GM23338 (cell line): ENCODE measurements around the gene PKP2. TPM values are rescaled to one million over a fixed set of nuclear protein-coding genes. Genes with fewer than 3 reads are reported as not detected.

Source experiments
- ATAC-seq: fragments of 200-7000 bp; cut with Tn5 transposase; 3 replicates; pipeline ENCODE4 v1.9.1; 2020
- DNase-seq: peaks from one replicate; pipeline ENCODE4 v3.0.0-alpha.2; 2015; ENCODE audit warnings: low spot score
- H2AFZ ChIP-seq: fragments of 200-600 bp; sonication (generic); 2 replicates; pipeline ENCODE4 v1.8.0; 2016; ENCODE audit warnings: antibody characterized with exemption, mild to moderate bottlenecking, moderate library complexity
- H3F3A ChIP-seq: fragments of 200-600 bp; sonication (generic); replicated peaks from 2 replicates; pipeline ENCODE4 v1.8.0; 2017; ENCODE audit warnings: antibody characterized with exemption, mixed run types, low read depth
- H3K27ac ChIP-seq: fragments of 200-600 bp; sonication (generic); 2 replicates; pipeline ENCODE4 v1.6.1; 2016; ENCODE audit warnings: low read depth
- H3K27me3 ChIP-seq: fragments of 200-600 bp; sonication (generic); 2 replicates; pipeline ENCODE4 v1.8.0; 2016; ENCODE audit warnings: mild to moderate bottlenecking, mixed run types, moderate library complexity; ENCODE audit not compliant: insufficient read depth
- H3K36me3 ChIP-seq: fragments of 200-600 bp; sonication (generic); 2 replicates; pipeline ENCODE4 v1.8.0; 2016; ENCODE audit warnings: mild to moderate bottlenecking; ENCODE audit not compliant: insufficient read depth
- H3K4me1 ChIP-seq: fragments of 200-600 bp; sonication (generic); 2 replicates; pipeline ENCODE4 v1.8.0; 2016; ENCODE audit warnings: mild to moderate bottlenecking, moderate library complexity; ENCODE audit not compliant: insufficient read depth
- H3K4me2 ChIP-seq: fragments of 200-600 bp; sonication (generic); 2 replicates; pipeline ENCODE4 v1.7.1; 2017; ENCODE audit warnings: mixed run types
- H3K4me3 ChIP-seq: fragments of 200-600 bp; sonication (generic); 2 replicates; pipeline ENCODE4 v1.6.1; 2016; ENCODE audit warnings: mixed run types
- H3K79me2 ChIP-seq: fragments of 200-600 bp; sonication (generic); replicated peaks from 2 replicates; pipeline ENCODE4 v1.8.0; 2017; ENCODE audit warnings: mild to moderate bottlenecking; ENCODE audit not compliant: insufficient read depth
- H3K9me2 ChIP-seq: fragments of 200-600 bp; sonication (generic); 2 replicates; pipeline ENCODE4 v1.8.0; 2017; ENCODE audit not compliant: insufficient read depth
- H4K20me1 ChIP-seq: fragments of 200-600 bp; sonication (generic); replicated peaks from 2 replicates; pipeline ENCODE4 v1.8.0; 2017; ENCODE audit warnings: mild to moderate bottlenecking; ENCODE audit not compliant: insufficient read depth
- H3K27ac Mint-ChIP-seq: 2 replicates; pipeline ENCODE4 v1.8.0; 2020; ENCODE audit warnings: inconsistent platforms, mild to moderate bottlenecking, moderate library complexity, mixed read lengths
- H3K27me3 Mint-ChIP-seq: 3 replicates; pipeline ENCODE4 v1.8.0; 2022; ENCODE audit warnings: low read depth, mild to moderate bottlenecking, moderate library complexity, mixed read lengths, inconsistent platforms; ENCODE audit not compliant: insufficient read depth, poor library complexity
- H3K36me3 Mint-ChIP-seq: 3 replicates; pipeline ENCODE4 v1.8.0; 2021; ENCODE audit warnings: low read depth, mild to moderate bottlenecking, inconsistent platforms, moderate library complexity, mixed read lengths
- H3K4me1 Mint-ChIP-seq: 3 replicates; pipeline ENCODE4 v1.8.0; 2020; ENCODE audit warnings: mild to moderate bottlenecking, inconsistent platforms, mixed read lengths
- H3K4me3 Mint-ChIP-seq: 3 replicates; pipeline ENCODE4 v1.8.0; 2021; ENCODE audit warnings: moderate library complexity, mild to moderate bottlenecking, inconsistent platforms, mixed read lengths
- H3K9me3 Mint-ChIP-seq: 3 replicates; pipeline ENCODE4 v1.8.0; 2020; ENCODE audit warnings: moderate library complexity, mild to moderate bottlenecking, inconsistent platforms, mixed read lengths
- CTCF ChIP-seq, 2 experiments: fragments of 200-600 bp in 1 of 2; sonication (generic) in 1 of 2; conservative IDR thresholded peaks; 2 replicates each; pipeline versions ENCODE4 v1.5.1 to v1.6.1; 2016 to 2017; ENCODE audit warnings: antibody characterized with exemption in 2 of 2, low read depth in 2 of 2, mild to moderate bottlenecking in 2 of 2, moderate library complexity in 1 of 2
- ETS1 ChIP-seq: IDR thresholded peaks from 2 replicates; pipeline ENCODE4 v1.6.1; 2016; ENCODE audit warnings: antibody characterized with exemption
- EZH2 ChIP-seq: fragments of 200-600 bp; sonication (generic); IDR thresholded peaks from one replicate; pipeline ENCODE4 v1.8.0; 2017; ENCODE audit warnings: antibody characterized with exemption, mild to moderate bottlenecking, low read depth; ENCODE audit not compliant: unreplicated experiment
- EZH2phosphoT487 ChIP-seq: fragments of 200-600 bp; sonication (generic); IDR thresholded peaks from one replicate; pipeline ENCODE4 v1.8.1; 2018; ENCODE audit warnings: antibody characterized with exemption; ENCODE audit not compliant: unreplicated experiment
- JUNB ChIP-seq: IDR thresholded peaks from one replicate; pipeline ENCODE4 v1.6.1; 2016; ENCODE audit warnings: antibody characterized with exemption; ENCODE audit not compliant: unreplicated experiment
- NANOG ChIP-seq: IDR thresholded peaks from 2 replicates; pipeline ENCODE4 v1.6.1; 2016; ENCODE audit warnings: antibody characterized with exemption, borderline replicate concordance
- POLR2AphosphoS5 ChIP-seq: IDR thresholded peaks from 2 replicates; pipeline ENCODE4 v1.6.1; 2016; ENCODE audit warnings: antibody characterized with exemption, low read depth
- STAT1 ChIP-seq: IDR thresholded peaks from one replicate; pipeline ENCODE4 v1.6.1; 2016; ENCODE audit warnings: antibody characterized with exemption; ENCODE audit not compliant: unreplicated experiment
- ZNF114 ChIP-seq: fragments of 250-450 bp; sonication (Bioruptor Pico); IDR thresholded peaks from 2 replicates; pipeline ENCODE4 v1.5.0; 2020; ENCODE audit warnings: mild to moderate bottlenecking, moderate library complexity
- ZNF331 ChIP-seq: fragments of 250-450 bp; sonication (Bioruptor Pico); IDR thresholded peaks from 2 replicates; pipeline ENCODE4 v1.5.0; 2020; ENCODE audit warnings: low read depth, mild to moderate bottlenecking, moderate library complexity
- polyA plus RNA-seq: library from polyadenylated mRNA; unstranded; fragments of >200 nt; fragmentation: Nextera tagmentation; extraction: Ambion mirVana; gene quantifications from 2 replicates; pipeline ENCODE4 v1.2.1, GENCODE V29; 2016
- total RNA-seq: library from RNA; depleted of rRNA; stranded (reverse); fragments of >200 nt; shearing (Covaris generic); gene quantifications from 2 replicates; pipeline ENCODE4 v1.2.3, GENCODE V29; 2014
- TF ChIP-seq, protein P1 (sequence below): IDR thresholded peaks from one replicate; pipeline ENCODE4 v1.6.1; 2018; ENCODE audit warnings: antibody characterized with exemption; ENCODE audit not compliant: unreplicated experiment

The PKP2 gene
- total and polyA plus RNA-seq, 2 experiments from 2014 or later, result 24.6 to 47.6 TPM

DNA sequence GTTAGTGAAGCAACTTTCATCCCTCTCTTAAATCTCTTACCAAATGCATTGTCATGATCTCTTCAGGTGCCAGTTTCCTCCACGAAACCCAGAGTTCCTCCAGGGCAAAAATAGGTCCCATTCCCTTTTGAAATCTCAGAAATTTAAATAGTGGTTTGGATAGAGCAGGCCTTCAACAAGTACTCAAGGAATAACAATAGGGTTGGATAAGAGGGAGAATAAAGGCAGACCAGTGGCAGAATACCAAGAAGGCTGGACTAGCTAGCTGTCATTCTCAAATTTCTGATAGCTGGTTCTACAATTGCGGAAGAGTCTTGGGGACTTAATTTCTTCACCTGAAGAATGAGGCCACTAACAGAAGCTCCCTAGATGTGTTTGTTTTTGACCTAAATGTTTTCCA lies 62.5 kb downstream of the PKP2 start:
- Mint-ChIP-seq H3K27ac (no peak overlapping the region), H3K4me1 (peaks cover 25% of the 10 kb centered on the region), H3K27me3 (no peaks in the 10 kb centered on the region), H3K9me3 (no peaks in the 10 kb centered on the region; the same call in 2 of the 3 replicates), H3K36me3 (peaks cover 12% of the 10 kb centered on the region), H3K4me3 (no peak overlapping the region)
- H3K27ac ChIP-seq, result peak overlapping the region; percentile 28
- TF ChIP-seq CTCF (conservative IDR thresholded peaks at IDR 0.05; ENCODE audit: low read depth in 2 of 2), result no peak
- TF ChIP-seq, protein P1, sequence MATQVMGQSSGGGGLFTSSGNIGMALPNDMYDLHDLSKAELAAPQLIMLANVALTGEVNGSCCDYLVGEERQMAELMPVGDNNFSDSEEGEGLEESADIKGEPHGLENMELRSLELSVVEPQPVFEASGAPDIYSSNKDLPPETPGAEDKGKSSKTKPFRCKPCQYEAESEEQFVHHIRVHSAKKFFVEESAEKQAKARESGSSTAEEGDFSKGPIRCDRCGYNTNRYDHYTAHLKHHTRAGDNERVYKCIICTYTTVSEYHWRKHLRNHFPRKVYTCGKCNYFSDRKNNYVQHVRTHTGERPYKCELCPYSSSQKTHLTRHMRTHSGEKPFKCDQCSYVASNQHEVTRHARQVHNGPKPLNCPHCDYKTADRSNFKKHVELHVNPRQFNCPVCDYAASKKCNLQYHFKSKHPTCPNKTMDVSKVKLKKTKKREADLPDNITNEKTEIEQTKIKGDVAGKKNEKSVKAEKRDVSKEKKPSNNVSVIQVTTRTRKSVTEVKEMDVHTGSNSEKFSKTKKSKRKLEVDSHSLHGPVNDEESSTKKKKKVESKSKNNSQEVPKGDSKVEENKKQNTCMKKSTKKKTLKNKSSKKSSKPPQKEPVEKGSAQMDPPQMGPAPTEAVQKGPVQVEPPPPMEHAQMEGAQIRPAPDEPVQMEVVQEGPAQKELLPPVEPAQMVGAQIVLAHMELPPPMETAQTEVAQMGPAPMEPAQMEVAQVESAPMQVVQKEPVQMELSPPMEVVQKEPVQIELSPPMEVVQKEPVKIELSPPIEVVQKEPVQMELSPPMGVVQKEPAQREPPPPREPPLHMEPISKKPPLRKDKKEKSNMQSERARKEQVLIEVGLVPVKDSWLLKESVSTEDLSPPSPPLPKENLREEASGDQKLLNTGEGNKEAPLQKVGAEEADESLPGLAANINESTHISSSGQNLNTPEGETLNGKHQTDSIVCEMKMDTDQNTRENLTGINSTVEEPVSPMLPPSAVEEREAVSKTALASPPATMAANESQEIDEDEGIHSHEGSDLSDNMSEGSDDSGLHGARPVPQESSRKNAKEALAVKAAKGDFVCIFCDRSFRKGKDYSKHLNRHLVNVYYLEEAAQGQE, result no peak
- TF ChIP-seq ZNF331 (CRISPR knock-in tag), result no peak
- no peak for TF ChIP-seq STAT1
- no peak for TF ChIP-seq EZH2phosphoT487
- no peak for TF ChIP-seq ETS1
- no peak for TF ChIP-seq EZH2
- no peak for TF ChIP-seq POLR2AphosphoS5
- no peak overlapping the region for H3K4me2 ChIP-seq
- H4K20me1 ChIP-seq, result no peaks in the 10 kb centered on the region
- H3K4me1 ChIP-seq, result peaks cover 29% of the 10 kb centered on the region
- no peaks in the 10 kb centered on the region for H3F3A ChIP-seq
- H3K27me3 ChIP-seq, result no peaks in the 10 kb centered on the region
- peak; percentile 53; the same call in 2 of the 3 replicates for ATAC-seq
- no peak for DNase-seq
- peaks cover 4% of the 10 kb centered on the region; the same call in 1 of the 2 replicates for H3K36me3 ChIP-seq
- H2AFZ ChIP-seq, result no peak overlapping the region
- no peak overlapping the region for H3K4me3 ChIP-seq
- no peaks in the 10 kb centered on the region for H3K79me2 ChIP-seq
- no peaks in the 10 kb centered on the region for H3K9me2 ChIP-seq

DNA sequence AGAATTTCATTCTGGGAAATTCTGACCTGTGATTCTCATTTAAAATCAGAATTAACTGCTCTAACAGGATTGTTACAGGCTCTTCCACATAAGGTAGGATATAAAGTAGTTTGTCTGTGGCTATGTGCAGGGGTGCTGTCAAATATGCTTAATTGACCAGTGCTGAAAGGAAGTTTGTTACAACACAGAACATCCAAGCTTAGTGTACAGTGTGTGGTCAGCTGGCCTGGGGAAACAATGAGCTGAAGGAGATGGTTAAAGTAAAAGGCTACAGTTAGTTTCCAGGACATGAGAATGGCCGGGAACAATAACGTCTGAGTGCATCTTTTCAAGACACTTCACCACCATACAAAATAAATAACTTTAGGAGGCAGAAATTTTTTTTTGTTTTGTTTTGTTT lies 68.0 kb downstream of the PKP2 start:
- Histone ChIP-seq H3K36me3 (no peaks in the 10 kb centered on the region), H3K79me2 (no peaks in the 10 kb centered on the region), H2AFZ (no peak overlapping the region), H3F3A (no peaks in the 10 kb centered on the region), H3K4me3 (no peak overlapping the region), H3K9me2 (no peaks in the 10 kb centered on the region), H4K20me1 (no peaks in the 10 kb centered on the region), H3K27me3 (no peaks in the 10 kb centered on the region), H3K4me2 (no peak overlapping the region), H3K4me1 (no peaks in the 10 kb centered on the region), H3K27ac (no peak overlapping the region)
- no peak overlapping the region for H3K27ac Mint-ChIP-seq
- peaks cover 5% of the 10 kb centered on the region; the same call in 2 of the 3 replicates for H3K36me3 Mint-ChIP-seq
- peaks cover 3% of the 10 kb centered on the region; the same call in 1 of the 3 replicates for H3K4me1 Mint-ChIP-seq
- no peak for ATAC-seq
- H3K4me3 Mint-ChIP-seq, result no peak overlapping the region
- no peaks in the 10 kb centered on the region for H3K9me3 Mint-ChIP-seq
- H3K27me3 Mint-ChIP-seq, result no peaks in the 10 kb centered on the region
- no peak for DNase-seq
- TF ChIP-seq NANOG, result no peak
- no peak for TF ChIP-seq POLR2AphosphoS5
- no peak for TF ChIP-seq ZNF114 (CRISPR knock-in tag)
- no peak for TF ChIP-seq EZH2phosphoT487
- TF ChIP-seq CTCF (conservative IDR thresholded peaks at IDR 0.05; ENCODE audit: low read depth in 2 of 2), result no peak
- TF ChIP-seq JUNB, result no peak
